Nephron progenitor cell (in vitro differentiated cells): ENCODE measurements around the gene PLK1.
"Not testable (repeated sequence)": the region's sequence is repeated elsewhere in the genome, so short reads cannot be mapped to it uniquely, and the experiment has no call there.

Experiments
- DNase-seq: peaks from one replicate; pipeline ENCODE4 v3.0.0; 2021
- H3K27ac Mint-ChIP-seq: 2 replicates; pipeline ENCODE4 v1.8.0; 2021; ENCODE audit warnings: mild to moderate bottlenecking, moderate library complexity, mixed read lengths
- H3K27me3 Mint-ChIP-seq: 2 replicates; pipeline ENCODE4 v1.8.0; 2021; ENCODE audit warnings: mild to moderate bottlenecking, low read depth, mixed read lengths; ENCODE audit not compliant: poor library complexity
- H3K36me3 Mint-ChIP-seq: 2 replicates; pipeline ENCODE4 v1.8.0; 2021; ENCODE audit warnings: low read depth, mixed read lengths
- H3K4me1 Mint-ChIP-seq: 2 replicates; pipeline ENCODE4 v1.8.0; 2021; ENCODE audit warnings: mixed read lengths
- H3K4me3 Mint-ChIP-seq: 2 replicates; pipeline ENCODE4 v1.8.0; 2021; ENCODE audit warnings: mild to moderate bottlenecking, moderate library complexity, mixed read lengths
- H3K9me3 Mint-ChIP-seq: 2 replicates; pipeline ENCODE4 v1.8.0; 2021; ENCODE audit warnings: mild to moderate bottlenecking, moderate library complexity, mixed read lengths
- TF ChIP-seq, protein P1 (sequence below): fragments of 200-600 bp; sonication (generic); IDR thresholded peaks from 2 replicates; pipeline ENCODE4 v1.5.0; 2021; ENCODE audit warnings: antibody characterized with exemption

Gene PLK1

GRCh38 chr16:23729503-23730424, 51.1 kb downstream of the PLK1 start:
- no peaks in the 10 kb centered on the region for H3K9me3 Mint-ChIP-seq
- TF ChIP-seq, protein P1, sequence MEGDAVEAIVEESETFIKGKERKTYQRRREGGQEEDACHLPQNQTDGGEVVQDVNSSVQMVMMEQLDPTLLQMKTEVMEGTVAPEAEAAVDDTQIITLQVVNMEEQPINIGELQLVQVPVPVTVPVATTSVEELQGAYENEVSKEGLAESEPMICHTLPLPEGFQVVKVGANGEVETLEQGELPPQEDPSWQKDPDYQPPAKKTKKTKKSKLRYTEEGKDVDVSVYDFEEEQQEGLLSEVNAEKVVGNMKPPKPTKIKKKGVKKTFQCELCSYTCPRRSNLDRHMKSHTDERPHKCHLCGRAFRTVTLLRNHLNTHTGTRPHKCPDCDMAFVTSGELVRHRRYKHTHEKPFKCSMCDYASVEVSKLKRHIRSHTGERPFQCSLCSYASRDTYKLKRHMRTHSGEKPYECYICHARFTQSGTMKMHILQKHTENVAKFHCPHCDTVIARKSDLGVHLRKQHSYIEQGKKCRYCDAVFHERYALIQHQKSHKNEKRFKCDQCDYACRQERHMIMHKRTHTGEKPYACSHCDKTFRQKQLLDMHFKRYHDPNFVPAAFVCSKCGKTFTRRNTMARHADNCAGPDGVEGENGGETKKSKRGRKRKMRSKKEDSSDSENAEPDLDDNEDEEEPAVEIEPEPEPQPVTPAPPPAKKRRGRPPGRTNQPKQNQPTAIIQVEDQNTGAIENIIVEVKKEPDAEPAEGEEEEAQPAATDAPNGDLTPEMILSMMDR, result no peak
- no peaks in the 10 kb centered on the region for H3K4me1 Mint-ChIP-seq
- H3K4me3 Mint-ChIP-seq, result no peak overlapping the region
- H3K36me3 Mint-ChIP-seq, result no peaks in the 10 kb centered on the region
- no peak overlapping the region for H3K27ac Mint-ChIP-seq
- no peak for DNase-seq
- peaks cover 28% of the 10 kb centered on the region for H3K27me3 Mint-ChIP-seq

GRCh38 chr16:23734176-23734893, 55.6 kb downstream of the PLK1 start:
- H3K27me3 Mint-ChIP-seq, result peaks cover 43% of the 10 kb centered on the region
- no peak for DNase-seq
- H3K4me1 Mint-ChIP-seq, result no peaks in the 10 kb centered on the region
- TF ChIP-seq, protein P1, result no peak
- H3K36me3 Mint-ChIP-seq, result no peaks in the 10 kb centered on the region
- H3K9me3 Mint-ChIP-seq, result no peaks in the 10 kb centered on the region
- no peak overlapping the region for H3K4me3 Mint-ChIP-seq
- no peak overlapping the region for H3K27ac Mint-ChIP-seq

DNA sequence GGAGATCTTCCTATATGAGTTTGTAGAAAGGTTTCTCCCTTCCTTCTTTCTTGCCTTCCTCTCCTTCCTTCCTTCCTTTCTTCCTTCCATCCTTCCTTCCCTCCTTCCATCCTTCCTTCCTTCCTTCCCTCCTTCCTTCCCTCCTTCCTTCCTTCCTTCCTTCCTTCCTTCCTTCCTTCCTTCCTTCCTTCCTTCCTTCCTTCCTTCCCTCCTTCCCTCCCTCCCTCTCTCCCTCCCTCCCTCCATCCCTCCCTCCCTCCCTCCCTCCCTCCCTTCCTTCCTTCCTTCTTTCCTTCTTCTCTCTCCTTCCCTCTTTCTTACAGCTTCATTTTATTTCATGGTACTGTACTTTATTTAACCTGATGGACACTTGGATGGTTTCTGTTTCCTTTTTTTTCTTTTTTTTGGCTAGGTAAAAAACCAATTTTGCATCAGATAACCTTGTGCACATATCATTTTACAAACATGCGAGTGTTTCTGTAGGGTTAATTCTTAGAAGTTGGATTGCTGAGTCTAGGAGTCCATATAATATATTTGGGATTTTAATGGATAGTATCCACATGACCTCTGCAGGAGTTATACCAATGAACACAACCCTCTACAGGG, 58.8 kb downstream of the PLK1 start:
- not testable (repeated sequence) for H3K4me1 Mint-ChIP-seq, H3K27ac Mint-ChIP-seq, H3K4me3 Mint-ChIP-seq, DNase-seq, H3K36me3 Mint-ChIP-seq, H3K9me3 Mint-ChIP-seq
- peaks cover 57% of the 10 kb centered on the region for H3K27me3 Mint-ChIP-seq

DNA sequence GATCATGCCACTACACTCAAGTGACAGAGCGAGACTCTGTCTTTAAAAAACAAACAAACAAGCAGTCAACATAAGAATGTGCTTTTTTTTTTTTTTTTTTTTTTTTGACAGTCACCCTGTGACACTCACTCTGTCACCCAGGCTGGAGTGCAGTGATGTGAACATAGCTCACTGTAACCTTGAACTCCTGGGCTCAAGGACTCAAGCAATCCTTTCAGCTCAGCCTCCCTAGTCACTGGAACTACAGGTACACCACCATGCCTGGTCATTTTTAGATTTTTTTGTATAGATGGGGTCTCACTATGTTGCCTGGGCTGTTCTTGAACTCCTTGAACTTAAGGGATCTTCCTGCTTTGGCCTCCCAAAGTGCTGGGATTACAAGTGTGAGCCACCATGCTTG, 60.8 kb downstream of the PLK1 start:
- H3K4me1 Mint-ChIP-seq, result no peaks in the 10 kb centered on the region
- no peak overlapping the region for H3K27ac Mint-ChIP-seq
- H3K9me3 Mint-ChIP-seq, result no peaks in the 10 kb centered on the region
- H3K36me3 Mint-ChIP-seq, result no peaks in the 10 kb centered on the region
- peaks cover 67% of the 10 kb centered on the region for H3K27me3 Mint-ChIP-seq
- TF ChIP-seq, protein P1, result no peak
- no peak overlapping the region for H3K4me3 Mint-ChIP-seq
- no peak for DNase-seq
